ENCODE measurements around the gene COL6A2. TPM values are rescaled to one million over a fixed set of nuclear protein-coding genes. Genes with fewer than 3 reads are reported as not detected.

COL6A2 gene
- total RNA-seq, 1 experiment from 2014 or later = 129 TPM

GRCh38 chr21:46127239-46128105 lies 29.6 kb downstream of the COL6A2 start:
- Histone ChIP-seq H2BK20ac (ENCODE audit: low read depth, low read length, poor library complexity, severe bottlenecking) (no peak overlapping the region), H4K91ac (ENCODE audit: insufficient read length, low read depth, low read length) (no peak overlapping the region), H2BK120ac (ENCODE audit: low read depth, low read length, poor library complexity, severe bottlenecking) (no peak overlapping the region), H3T11ph (ENCODE audit: low read length) (no peak overlapping the region), H3K56ac (ENCODE audit: insufficient read length, low read depth, low read length) (no peak overlapping the region), H3K4me2 (ENCODE audit: insufficient read depth, insufficient read length, low read length) (no peak overlapping the region), H3K14ac (ENCODE audit: insufficient read depth, low read length) (no peak overlapping the region), H3K18ac (ENCODE audit: insufficient read length, low read depth, low read length) (no peak overlapping the region), H4K5ac (ENCODE audit: insufficient read length, low read depth, low read length) (no peak overlapping the region), H3K79me2 (ENCODE audit: insufficient read depth, low read length) (no peaks in the 10 kb centered on the region), H3K79me1 (ENCODE audit: insufficient read depth, low read depth, low read length, poor library complexity, severe bottlenecking) (no peaks in the 10 kb centered on the region), H4K20me1 (ENCODE audit: control insufficient read depth, insufficient read depth, insufficient read length) (no peaks in the 10 kb centered on the region), H3K4me1 (ENCODE audit: insufficient read depth, low read length) (no peaks in the 10 kb centered on the region), H3K23me2 (ENCODE audit: insufficient read length, low read depth, low read length, poor library complexity, severe bottlenecking) (no peaks in the 10 kb centered on the region), H3K9ac (ENCODE audit: extremely low read depth, insufficient read length, low read length) (no peak overlapping the region), H2AK5ac (ENCODE audit: insufficient read length, low read length) (no peak overlapping the region), H2AFZ (ENCODE audit: low read length) (no peak overlapping the region), H4K8ac (replicated peaks; ENCODE audit: insufficient read length, low read depth, low read length) (no peak overlapping the region), H3K23ac (ENCODE audit: insufficient read length, low read depth, low read length) (no peak overlapping the region), H3K27ac (ENCODE audit: insufficient read length, low read depth, low read length) (no peak overlapping the region), H3K9me3 (ENCODE audit: control insufficient read depth, low read depth, low read length) (no peaks in the 10 kb centered on the region), H3K4ac (ENCODE audit: low read depth, low read length) (no peak overlapping the region), H2BK15ac (ENCODE audit: low read depth, low read length) (no peak overlapping the region), H2BK5ac (ENCODE audit: insufficient read length, low read length) (no peak overlapping the region), H3K27me3 (ENCODE audit: insufficient read depth, low read length) (no peaks in the 10 kb centered on the region), H2BK12ac (ENCODE audit: insufficient read length, low read depth, low read length) (no peak overlapping the region)
- Mint-ChIP-seq H3K9me3 (no peaks in the 10 kb centered on the region; a peak in 1 of 5 replicates), H3K27me3 (ENCODE audit: low read depth) (no peaks in the 10 kb centered on the region), H3K4me1 (peaks cover 0 to 15% of the 10 kb centered on the region in 2 experiments; a peak in 2 of 4 replicates), H3K36me3 (ENCODE audit: insufficient read depth in 1 of 3, low read depth in 3 of 3) (peaks cover 7 to 30% (median 12%) of the 10 kb centered on the region in 3 experiments; a peak in 6 of 7 replicates), H3K27ac (peak overlapping the region in 2 of 3 experiments; percentile 25 to 90; a peak in 1 of 7 replicates), H3K4me3 (no peak overlapping the region)
- no peak for DNase-seq
- WGBS (ENCODE audit: extremely low coverage, insufficient read length, low lambda C conversion rate) = no CpG with 5 or more reads among the region's 40 CpGs
- TF ChIP-seq, protein P1, sequence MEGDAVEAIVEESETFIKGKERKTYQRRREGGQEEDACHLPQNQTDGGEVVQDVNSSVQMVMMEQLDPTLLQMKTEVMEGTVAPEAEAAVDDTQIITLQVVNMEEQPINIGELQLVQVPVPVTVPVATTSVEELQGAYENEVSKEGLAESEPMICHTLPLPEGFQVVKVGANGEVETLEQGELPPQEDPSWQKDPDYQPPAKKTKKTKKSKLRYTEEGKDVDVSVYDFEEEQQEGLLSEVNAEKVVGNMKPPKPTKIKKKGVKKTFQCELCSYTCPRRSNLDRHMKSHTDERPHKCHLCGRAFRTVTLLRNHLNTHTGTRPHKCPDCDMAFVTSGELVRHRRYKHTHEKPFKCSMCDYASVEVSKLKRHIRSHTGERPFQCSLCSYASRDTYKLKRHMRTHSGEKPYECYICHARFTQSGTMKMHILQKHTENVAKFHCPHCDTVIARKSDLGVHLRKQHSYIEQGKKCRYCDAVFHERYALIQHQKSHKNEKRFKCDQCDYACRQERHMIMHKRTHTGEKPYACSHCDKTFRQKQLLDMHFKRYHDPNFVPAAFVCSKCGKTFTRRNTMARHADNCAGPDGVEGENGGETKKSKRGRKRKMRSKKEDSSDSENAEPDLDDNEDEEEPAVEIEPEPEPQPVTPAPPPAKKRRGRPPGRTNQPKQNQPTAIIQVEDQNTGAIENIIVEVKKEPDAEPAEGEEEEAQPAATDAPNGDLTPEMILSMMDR (conservative IDR thresholded peaks at IDR 0.05) = no peak

Data from H9 (cell line).